Panc1 (cell line): ENCODE measurements around the gene GRIK1. TPM values are rescaled to one million over a fixed set of nuclear protein-coding genes. Genes with fewer than 3 reads are reported as not detected.

ENCODE experiments used
- ATAC-seq: fragments of 200-7000 bp; cut with Tn5 transposase; 2 replicates; pipeline ENCODE4 v1.9.1; 2020; ENCODE audit warnings: mild to moderate bottlenecking, moderate library complexity
- BruUV-seq: library from RNA; stranded (reverse); fragments of 400-500 nt; replicated peaks from 2 replicates; lab custom pipeline; 2021; lab: Mats Ljungman, UMichigan
- CTCF ChIA-PET: fragments of 300-600 bp; sonication (Branson Sonifier 250); formaldehyde crosslinking; loops from one replicate; lab custom pipeline; 2022; ENCODE audit warnings: antibody characterized with exemption; lab: Charles Lee
- POLR2A ChIA-PET: fragments of 300-600 bp; sonication (Branson Sonifier 250); formaldehyde crosslinking; loops from one replicate; lab custom pipeline; 2022; ENCODE audit warnings: antibody characterized with exemption; lab: Charles Lee
- DNase-seq: peaks from one replicate; pipeline ENCODE4 v3.0.0-alpha.2; 2010; ENCODE audit warnings: low read depth, low spot score
- H3K27ac ChIP-seq: 2 replicates; pipeline ENCODE4 v1.5.1; 2011; ENCODE audit warnings: mild to moderate bottlenecking, low read length, inconsistent platforms
- H3K27me3 ChIP-seq: fragments of 200-500 bp; sonication (Bioruptor generic); 2 replicates; pipeline ENCODE4 v1.6.0; 2014; ENCODE audit warnings: low read length, inconsistent platforms; ENCODE audit not compliant: control insufficient read depth, insufficient read depth
- H3K36me3 ChIP-seq: fragments of 200-500 bp; sonication (Bioruptor generic); 2 replicates; pipeline ENCODE4 v1.5.1; 2014; ENCODE audit warnings: inconsistent platforms, mild to moderate bottlenecking, low read length, moderate library complexity; ENCODE audit not compliant: control insufficient read depth, insufficient read depth
- H3K4me1 ChIP-seq: 2 replicates; pipeline ENCODE4 v1.5.1; 2011; ENCODE audit warnings: inconsistent platforms, mild to moderate bottlenecking, low read length, moderate library complexity; ENCODE audit not compliant: control insufficient read depth, insufficient read depth
- H3K4me3 ChIP-seq, 2 experiments: 2 replicates each; pipeline ENCODE4 v1.5.1; 2011 to 2012; ENCODE audit warnings: low read depth in 2 of 2, low read length in 2 of 2, mild to moderate bottlenecking in 2 of 2, inconsistent platforms in 1 of 2, moderate library complexity in 1 of 2
- H3K9me3 ChIP-seq: fragments of 200-500 bp; sonication (Bioruptor generic); 2 replicates; pipeline ENCODE4 v1.5.1; 2014; ENCODE audit warnings: low read depth, mild to moderate bottlenecking, inconsistent platforms, low read length, moderate library complexity; ENCODE audit not compliant: control insufficient read depth, insufficient read depth
- POLR2AphosphoS5 ChIP-seq: IDR thresholded peaks from 2 replicates; pipeline ENCODE4 v1.6.1; 2012; ENCODE audit warnings: mild to moderate bottlenecking, low read depth, low read length, moderate library complexity
- REST ChIP-seq, 2 experiments: IDR thresholded peaks; 2 replicates each; pipeline ENCODE4 v1.6.1; 2011 to 2012; ENCODE audit warnings: low read depth in 2 of 2, control low read depth in 1 of 2, low read length in 1 of 2, mild to moderate bottlenecking in 1 of 2, moderate library complexity in 1 of 2; ENCODE audit not compliant: insufficient read depth in 1 of 2
- SIN3A ChIP-seq: IDR thresholded peaks from 2 replicates; pipeline ENCODE4 v1.6.1; 2012; ENCODE audit warnings: low read depth, mild to moderate bottlenecking, low read length, moderate library complexity, borderline replicate concordance; ENCODE audit not compliant: insufficient read depth
- TCF7L2 ChIP-seq: IDR thresholded peaks from 2 replicates; pipeline ENCODE4 v1.6.1; 2011; ENCODE audit warnings: mild to moderate bottlenecking, low read depth, low read length, inconsistent platforms
- in situ Hi-C: cut with HindIII; loops from 2 replicates; pipeline ENCODE4 v1.10.0; 2016; ENCODE audit warnings: low sequenced_read_pairs, low pct_unique_long_range_greater_than_20kb
- intact Hi-C: fragments of 100-400 bp; cut with micrococcal nuclease; formaldehyde crosslinking; loops from one replicate; pipeline ENCODE4 v1.10.0; 2022; ENCODE audit not compliant: unreplicated experiment
- total RNA-seq: library from RNA; stranded (reverse); gene quantifications from one replicate; pipeline ENCODE4 v1.2.1, GENCODE V29; 2021; ENCODE audit not compliant: unreplicated experiment
- TF ChIP-seq, protein P1 (sequence below): fragments of 450-650 bp; IDR thresholded peaks from 2 replicates; pipeline ENCODE4 v1.5.1; 2017; ENCODE audit warnings: mild to moderate bottlenecking

Gene GRIK1
- total RNA-seq, 1 experiment from 2014 or later, result not detected

DNA sequence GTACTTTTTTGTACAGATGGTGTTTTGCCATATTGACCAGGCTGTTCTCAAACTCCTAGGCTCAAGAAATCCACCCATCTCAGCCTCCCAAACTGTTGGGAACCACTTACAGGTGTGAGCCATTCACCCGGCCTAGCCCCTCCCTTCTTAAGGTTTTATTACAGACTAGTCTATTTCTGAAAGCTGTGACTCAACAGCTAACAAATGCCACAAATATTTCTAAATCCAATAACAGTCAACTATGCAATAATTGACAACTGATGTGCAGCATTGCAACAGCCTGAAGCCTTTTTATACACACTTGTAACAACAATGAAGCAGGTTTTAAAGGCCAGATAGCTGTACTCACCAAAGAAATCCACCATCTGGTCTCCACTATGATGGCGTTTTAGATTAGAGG, 51.4 kb downstream of the GRIK1 start:
- no peaks in the 10 kb centered on the region for H3K36me3 ChIP-seq
- no peak overlapping the region for H3K4me3 ChIP-seq
- in situ Hi-C loops (no loop called here), intact Hi-C loops (no loop called here)
- H3K4me1 ChIP-seq, result no peaks in the 10 kb centered on the region
- no peak overlapping the region for H3K27ac ChIP-seq
- DNase-seq (no peak), ATAC-seq (no peak)
- H3K9me3 ChIP-seq, result no peaks in the 10 kb centered on the region
- BruUV-seq, result no TSS peak
- ChIA-PET CTCF (no interaction called here), POLR2A (no interaction called here)
- H3K27me3 ChIP-seq, result no peaks in the 10 kb centered on the region
- TF ChIP-seq SIN3A (no peak), REST (IDR thresholded peaks at IDR 0.05; ENCODE audit: insufficient read depth in 1 of 2, low read depth in 2 of 2, low read length in 1 of 2) (no peak), POLR2AphosphoS5 (no peak), TCF7L2 (no peak)
- TF ChIP-seq, protein P1, sequence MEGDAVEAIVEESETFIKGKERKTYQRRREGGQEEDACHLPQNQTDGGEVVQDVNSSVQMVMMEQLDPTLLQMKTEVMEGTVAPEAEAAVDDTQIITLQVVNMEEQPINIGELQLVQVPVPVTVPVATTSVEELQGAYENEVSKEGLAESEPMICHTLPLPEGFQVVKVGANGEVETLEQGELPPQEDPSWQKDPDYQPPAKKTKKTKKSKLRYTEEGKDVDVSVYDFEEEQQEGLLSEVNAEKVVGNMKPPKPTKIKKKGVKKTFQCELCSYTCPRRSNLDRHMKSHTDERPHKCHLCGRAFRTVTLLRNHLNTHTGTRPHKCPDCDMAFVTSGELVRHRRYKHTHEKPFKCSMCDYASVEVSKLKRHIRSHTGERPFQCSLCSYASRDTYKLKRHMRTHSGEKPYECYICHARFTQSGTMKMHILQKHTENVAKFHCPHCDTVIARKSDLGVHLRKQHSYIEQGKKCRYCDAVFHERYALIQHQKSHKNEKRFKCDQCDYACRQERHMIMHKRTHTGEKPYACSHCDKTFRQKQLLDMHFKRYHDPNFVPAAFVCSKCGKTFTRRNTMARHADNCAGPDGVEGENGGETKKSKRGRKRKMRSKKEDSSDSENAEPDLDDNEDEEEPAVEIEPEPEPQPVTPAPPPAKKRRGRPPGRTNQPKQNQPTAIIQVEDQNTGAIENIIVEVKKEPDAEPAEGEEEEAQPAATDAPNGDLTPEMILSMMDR, result no peak

GRCh38 chr21:29887313-29888009, 52.3 kb downstream of the GRIK1 start:
- intact Hi-C loops, result no loop called here
- ATAC-seq, result no peak
- Histone ChIP-seq H3K27me3 (no peaks in the 10 kb centered on the region), H3K36me3 (no peaks in the 10 kb centered on the region), H3K9me3 (no peaks in the 10 kb centered on the region), H3K4me3 (no peak overlapping the region), H3K4me1 (no peaks in the 10 kb centered on the region), H3K27ac (no peak overlapping the region)
- TF ChIP-seq POLR2AphosphoS5 (no peak), TCF7L2 (no peak), SIN3A (no peak), REST (IDR thresholded peaks at IDR 0.05; ENCODE audit: insufficient read depth in 1 of 2, low read depth in 2 of 2, low read length in 1 of 2) (no peak)
- TF ChIP-seq, protein P1, result no peak
- DNase-seq, result no peak
- ChIA-PET POLR2A (no interaction called here), CTCF (no interaction called here)
- BruUV-seq, result no TSS peak
- in situ Hi-C loops, result no loop called here
